ENCODE data around the gene WDR74. TPM values are rescaled to one million over a fixed set of nuclear protein-coding genes. Genes with fewer than 3 reads are reported as not detected.
A peak's percentile ranks its signal among the peaks of the same experiment; 100 is the strongest.

WDR74 gene
- total RNA-seq, 1 donor from 2014 or later = 42.2 TPM

GRCh38 chr11:62805076-62805892, 34.1 kb downstream of the WDR74 start, which contains the start of gene NXF1:
Gene NXF1, minus strand, starts transcription at chr11:62805440. Its CDS starts 84 bp downstream, at chr11:62805356.
- H3K27ac Mint-ChIP-seq (ENCODE audit: unreplicated experiment) = peak within 1 kb of the TSS; percentile 95
- H3K4me3 Mint-ChIP-seq (ENCODE audit: unreplicated experiment) = peak within 1 kb of the TSS; percentile 99
- TF ChIP-seq CTCF (IDR thresholded peaks at IDR 0.05; ENCODE audit: unreplicated experiment) = no peak
- peaks cover 6% of the 10 kb centered on the region for H3K27me3 Mint-ChIP-seq (ENCODE audit: unreplicated experiment)
- DNase-seq (ENCODE audit: low spot score) = peak; percentile 97
- H3K36me3 Mint-ChIP-seq (ENCODE audit: low read depth, unreplicated experiment) = peaks cover 28% of the 10 kb centered on the region
- peaks cover 32% of the 10 kb centered on the region for H3K4me1 Mint-ChIP-seq (ENCODE audit: unreplicated experiment)
- H3K9me3 Mint-ChIP-seq (ENCODE audit: unreplicated experiment) = no peaks in the 10 kb centered on the region

GRCh38 chr11:62804310-62805075, 34.9 kb downstream of the WDR74 start:
- Mint-ChIP-seq H3K27me3 (ENCODE audit: unreplicated experiment) (peaks cover 6% of the 10 kb centered on the region), H3K4me3 (ENCODE audit: unreplicated experiment) (peak overlapping the region; percentile 99), H3K4me1 (ENCODE audit: unreplicated experiment) (peaks cover 32% of the 10 kb centered on the region), H3K36me3 (ENCODE audit: low read depth, unreplicated experiment) (peaks cover 33% of the 10 kb centered on the region), H3K9me3 (ENCODE audit: unreplicated experiment) (no peaks in the 10 kb centered on the region), H3K27ac (ENCODE audit: unreplicated experiment) (peak overlapping the region; percentile 94)
- no peak for TF ChIP-seq CTCF (IDR thresholded peaks at IDR 0.05; ENCODE audit: unreplicated experiment)
- no peak for DNase-seq (ENCODE audit: low spot score)

GRCh38 chr11:62801071-62801470, 38.3 kb downstream of the WDR74 start:
- H3K27me3 Mint-ChIP-seq (ENCODE audit: unreplicated experiment) = peaks cover 11% of the 10 kb centered on the region
- no peak overlapping the region for H3K4me3 Mint-ChIP-seq (ENCODE audit: unreplicated experiment)
- DNase-seq (ENCODE audit: low spot score) = no peak
- H3K9me3 Mint-ChIP-seq (ENCODE audit: unreplicated experiment) = no peaks in the 10 kb centered on the region
- no peak overlapping the region for H3K27ac Mint-ChIP-seq (ENCODE audit: unreplicated experiment)
- peaks cover 50% of the 10 kb centered on the region for H3K36me3 Mint-ChIP-seq (ENCODE audit: low read depth, unreplicated experiment)
- TF ChIP-seq CTCF (IDR thresholded peaks at IDR 0.05; ENCODE audit: unreplicated experiment) = no peak
- H3K4me1 Mint-ChIP-seq (ENCODE audit: unreplicated experiment) = peaks cover 16% of the 10 kb centered on the region

GRCh38 chr11:62799486-62799885, 39.9 kb downstream of the WDR74 start:
- H3K4me1 Mint-ChIP-seq (ENCODE audit: unreplicated experiment) = peaks cover 8% of the 10 kb centered on the region
- H3K4me3 Mint-ChIP-seq (ENCODE audit: unreplicated experiment) = peak overlapping the region; percentile 72
- DNase-seq (ENCODE audit: low spot score) = no peak
- H3K36me3 Mint-ChIP-seq (ENCODE audit: low read depth, unreplicated experiment) = peaks cover 61% of the 10 kb centered on the region
- H3K27me3 Mint-ChIP-seq (ENCODE audit: unreplicated experiment) = peaks cover 5% of the 10 kb centered on the region
- H3K27ac Mint-ChIP-seq (ENCODE audit: unreplicated experiment) = no peak overlapping the region
- H3K9me3 Mint-ChIP-seq (ENCODE audit: unreplicated experiment) = no peaks in the 10 kb centered on the region
- TF ChIP-seq CTCF (IDR thresholded peaks at IDR 0.05; ENCODE audit: unreplicated experiment) = no peak

Data from endothelial cell (in vitro differentiated cells).